Nucleus accumbens (tissue), 56 donors: ENCODE results near the gene GALNT17.
"Not testable (repeated sequence)": the region's sequence is repeated elsewhere in the genome, so short reads cannot be mapped to it uniquely, and the experiment has no call there.

Experiments used
- DNase-seq, 56 donors: peaks; one replicate each; lab custom pipeline; 2025; lab: John Stamatoyannopoulos, UW

GALNT17 gene

DNA sequence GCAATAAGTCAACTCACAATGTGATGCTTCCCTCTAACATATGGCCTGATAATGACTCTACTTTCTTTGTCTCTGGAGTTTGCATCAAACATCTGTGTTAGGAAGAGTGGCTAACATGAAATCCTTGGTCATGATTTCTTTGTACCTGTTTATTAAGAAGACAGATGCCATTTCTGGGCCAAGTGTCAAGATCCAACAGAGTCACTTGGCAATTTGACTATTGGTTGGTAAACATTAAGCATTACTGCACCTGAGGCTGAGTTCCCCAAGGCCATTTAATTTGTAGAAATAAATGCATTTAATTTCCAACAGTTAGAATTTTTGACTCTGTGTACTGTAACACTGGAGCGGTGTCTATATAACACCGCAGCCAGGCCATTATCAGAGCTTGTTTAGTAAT lies 403.7 kb downstream of the GALNT17 start:
- no peak for DNase-seq

GRCh38 chr7:71538210-71538609 lies 406.3 kb downstream of the GALNT17 start:
- no peak for DNase-seq

- no peak for DNase-seq
Measured at GRCh38 chr7:71539615-71540014, 407.7 kb downstream of the GALNT17 start.

DNA sequence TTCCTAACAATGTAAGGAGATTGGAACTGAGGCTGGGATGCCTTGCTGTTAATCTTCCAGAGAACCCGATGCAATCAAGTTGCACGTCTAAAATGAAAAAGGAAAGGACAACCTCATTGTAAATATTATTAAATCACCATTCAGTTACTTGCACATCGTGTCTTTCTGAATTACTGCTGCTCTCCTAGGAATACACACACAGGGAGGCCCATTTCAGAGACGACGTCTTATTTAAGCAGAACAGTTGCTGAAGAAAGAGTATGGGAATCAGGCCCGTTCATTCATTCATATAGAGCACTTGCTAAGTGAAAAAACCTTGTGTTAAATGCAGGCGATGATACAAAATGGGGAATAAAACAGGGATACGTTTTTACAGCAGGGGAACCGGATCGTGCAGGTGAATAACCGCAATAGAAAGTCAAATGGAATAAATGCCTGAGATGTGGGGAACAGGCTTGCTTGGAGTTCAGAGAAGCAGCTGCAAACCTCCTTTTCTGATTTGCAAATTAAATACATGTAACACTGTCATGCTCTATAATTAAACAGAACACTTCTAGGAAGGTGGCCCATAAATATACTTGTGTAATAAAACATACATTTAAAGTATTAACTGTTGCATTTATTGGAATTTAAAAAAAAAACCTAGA lies 409.9 kb downstream of the GALNT17 start:
- no peak for DNase-seq

DNA sequence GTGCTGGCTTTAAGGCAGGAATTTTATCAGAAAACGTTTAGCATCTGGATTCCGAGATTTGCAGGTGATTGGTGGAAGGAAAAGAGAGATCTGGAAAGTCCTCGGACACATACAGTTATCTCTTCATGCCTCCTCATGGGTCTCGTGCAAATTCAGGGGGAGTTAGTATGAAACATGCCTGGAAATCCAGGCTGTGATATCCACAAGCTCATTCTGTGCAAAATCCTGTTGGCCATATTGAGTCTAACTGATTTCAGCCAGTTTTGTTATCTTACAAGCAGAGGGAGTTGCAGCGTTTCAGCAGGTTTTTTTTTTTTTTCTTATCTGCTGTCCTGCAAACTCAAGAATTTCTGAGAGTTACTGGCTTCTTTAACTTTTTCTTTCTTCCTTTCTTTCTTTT lies 411.5 kb downstream of the GALNT17 start:
- DNase-seq = no peak

DNA sequence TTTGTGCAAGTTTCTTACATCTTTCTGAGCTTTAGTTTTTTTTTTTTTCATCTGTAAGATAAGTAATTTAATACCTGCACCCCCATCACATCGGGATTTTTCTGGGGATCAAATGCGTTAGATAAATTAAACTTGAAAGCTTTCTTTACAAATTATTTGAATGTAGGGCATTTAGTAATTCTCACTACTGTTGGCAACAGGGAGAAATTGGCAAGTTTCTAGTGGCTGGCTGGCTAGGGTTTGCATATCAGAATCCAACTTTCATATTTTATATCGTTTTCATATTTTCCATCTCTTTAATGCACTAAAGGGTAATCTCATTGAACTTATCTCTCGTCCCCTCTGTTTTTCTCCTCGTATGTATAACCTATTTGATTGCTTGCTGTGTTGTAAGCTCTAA lies 412.9 kb downstream of the GALNT17 start:
- DNase-seq = no peak

DNA sequence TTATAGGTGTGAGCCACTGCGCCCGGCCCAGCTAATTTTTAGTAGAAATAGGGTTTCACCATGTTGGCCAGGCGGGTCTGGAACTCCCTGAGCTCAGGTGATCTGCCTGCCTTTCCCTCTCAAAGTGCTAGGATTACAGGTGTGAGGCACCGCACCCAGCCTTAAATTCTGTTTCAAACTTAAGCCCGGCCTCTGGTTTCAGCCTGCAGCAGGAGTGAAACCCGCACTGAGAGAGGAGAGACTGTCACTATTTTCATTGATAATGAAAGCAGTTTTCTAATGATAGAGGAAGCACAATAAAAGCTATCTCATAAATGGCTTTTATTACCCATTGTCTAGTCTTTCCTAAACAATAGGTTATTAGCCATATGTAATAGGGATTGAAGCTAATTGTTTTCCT lies 415.5 kb downstream of the GALNT17 start:
- DNase-seq = no peak

DNA sequence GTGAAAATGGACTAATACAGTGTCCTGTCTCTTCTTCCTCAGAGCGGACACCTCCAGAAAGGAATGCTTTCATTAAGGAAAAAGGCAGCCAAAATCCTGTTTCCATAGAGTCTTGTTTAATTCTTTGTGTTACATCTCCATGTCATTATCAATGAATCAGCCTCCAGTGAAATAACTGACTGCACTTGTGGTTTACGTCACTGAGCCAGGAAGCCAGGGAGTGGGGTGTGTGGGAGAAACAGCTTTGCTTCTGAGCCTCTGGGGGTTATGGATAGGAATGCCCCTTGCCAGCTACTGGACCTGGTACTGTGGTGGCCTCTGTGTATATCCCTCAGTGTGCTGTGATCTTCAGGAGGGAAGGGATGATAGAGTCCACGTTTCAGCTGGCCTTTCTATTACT lies 416.8 kb downstream of the GALNT17 start:
- peak in 11 of 56 donors; percentile 1 to 18 (median 9) for DNase-seq

DNA sequence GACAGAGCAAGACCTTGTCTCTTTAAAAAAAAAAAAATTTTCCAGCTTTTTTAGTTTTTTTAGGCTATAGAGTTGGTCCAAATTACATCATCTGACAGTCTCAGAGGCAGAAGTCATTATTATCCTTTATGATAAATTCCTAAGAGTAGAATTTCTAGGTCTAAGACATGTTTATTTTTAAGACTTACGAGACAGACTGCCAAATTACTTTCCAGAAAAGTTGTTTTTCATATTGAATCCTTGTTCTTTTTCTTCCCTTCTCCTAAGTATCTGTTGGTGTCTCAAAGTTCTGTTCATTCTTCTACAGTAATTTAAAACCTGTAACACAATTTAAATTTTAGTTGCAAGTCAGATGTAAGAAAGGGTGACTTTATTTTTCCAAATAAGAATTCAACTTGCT lies 421.4 kb downstream of the GALNT17 start:
- DNase-seq = no peak

GRCh38 chr7:71555758-71556157 lies 423.8 kb downstream of the GALNT17 start:
- no peak for DNase-seq

DNA sequence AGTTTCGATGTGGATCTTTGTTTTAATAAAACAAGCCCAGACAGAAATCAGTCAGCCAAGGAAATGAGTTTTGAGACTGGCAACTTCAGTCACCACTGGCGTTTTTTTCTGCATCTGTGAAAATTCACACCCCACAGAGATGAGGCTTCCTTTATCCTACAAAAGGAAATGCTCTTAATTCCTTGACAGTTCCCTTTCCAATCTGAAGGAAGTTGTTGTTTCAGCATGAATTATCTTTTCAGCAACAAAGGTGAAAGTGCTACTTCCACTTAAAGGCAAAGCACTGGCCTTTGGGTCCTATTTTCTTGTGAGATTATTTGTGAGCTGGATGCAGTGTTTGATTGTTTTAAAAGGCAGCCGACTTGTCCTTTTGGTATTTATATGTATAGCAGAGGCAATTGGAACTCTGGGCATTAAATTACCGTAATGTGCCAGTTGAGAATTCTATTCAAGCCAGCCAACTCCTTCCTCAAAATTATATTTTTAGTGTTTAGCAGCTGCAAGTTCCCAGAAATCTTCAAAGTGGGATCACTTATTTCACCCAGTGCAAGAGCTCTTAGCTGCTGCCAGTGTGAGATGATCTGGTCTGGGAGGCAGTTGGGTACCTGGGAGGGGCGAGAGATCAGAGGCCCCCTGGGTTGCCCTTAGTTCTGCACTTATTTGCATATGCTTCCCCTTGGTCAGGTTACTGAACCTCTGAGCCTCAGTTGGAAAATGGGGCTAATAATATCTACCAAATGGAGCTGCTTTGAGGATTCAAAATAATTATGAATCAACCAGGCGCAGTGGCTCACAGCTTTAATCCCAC lies 427.1 kb downstream of the GALNT17 start:
- DNase-seq = no peak

- no peak for DNase-seq
Measured at GRCh38 chr7:71560354-71560995, 428.5 kb downstream of the GALNT17 start.

DNA sequence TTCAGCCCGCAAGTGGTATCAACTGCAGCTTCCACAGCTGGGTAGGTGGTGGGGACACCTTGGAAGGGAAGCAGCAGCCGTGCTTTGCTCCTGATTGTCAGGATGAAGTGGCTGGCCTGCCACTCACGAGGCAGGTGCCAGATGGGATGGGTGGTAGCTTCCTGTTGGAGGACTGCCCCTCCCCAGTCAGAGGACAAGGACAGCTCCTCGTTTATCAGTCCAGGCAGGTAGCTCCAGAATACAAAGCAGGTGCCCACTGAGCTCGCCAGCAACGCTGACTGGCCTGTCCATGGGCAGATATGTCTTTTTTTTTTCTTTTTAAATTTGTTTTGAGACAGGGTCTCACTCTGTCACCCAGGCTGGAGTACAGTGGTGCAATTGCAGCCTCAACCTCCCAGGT lies 431.3 kb downstream of the GALNT17 start:
- DNase-seq = peak in 1 of 56 donors; percentile 1

- no peak for DNase-seq
Measured at GRCh38 chr7:71566376-71566775, 434.4 kb downstream of the GALNT17 start.

- DNase-seq = no peak
Measured at GRCh38 chr7:71566991-71567390, 435.0 kb downstream of the GALNT17 start.

DNA sequence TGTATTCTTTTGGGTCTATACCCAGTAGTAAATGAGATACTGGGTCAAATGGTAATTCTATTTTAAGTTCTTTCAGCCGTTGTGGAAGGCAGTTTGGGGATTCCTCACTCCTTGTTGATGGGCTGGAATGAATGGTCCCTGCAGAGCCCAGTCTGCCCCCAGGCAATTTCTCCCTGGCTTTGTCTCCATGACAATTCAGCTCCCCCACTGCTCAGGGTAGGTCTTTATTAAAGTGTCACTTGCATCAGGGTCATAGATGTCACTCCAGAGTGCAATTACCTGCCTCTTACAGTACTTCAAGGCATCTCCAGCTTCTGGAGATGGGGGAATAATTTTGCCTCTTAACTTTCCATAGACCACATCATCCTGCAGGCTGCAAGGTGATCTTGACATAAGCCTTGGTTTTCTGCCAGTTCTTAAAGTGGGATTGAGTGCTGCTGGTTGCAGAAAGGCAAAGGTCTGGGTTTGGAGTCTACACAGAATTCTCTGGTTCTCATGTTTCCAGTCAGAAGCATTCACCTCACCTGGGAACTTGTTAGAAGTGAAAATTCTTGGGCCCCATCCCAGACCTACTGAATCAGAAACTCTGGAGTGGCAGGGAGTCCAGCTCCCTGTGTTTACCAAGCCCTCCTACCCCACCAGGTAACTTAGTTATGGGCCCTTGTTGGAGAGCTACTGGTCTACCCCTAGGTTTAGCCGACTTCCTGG lies 442.4 kb downstream of the GALNT17 start:
- no peak for DNase-seq

DNA sequence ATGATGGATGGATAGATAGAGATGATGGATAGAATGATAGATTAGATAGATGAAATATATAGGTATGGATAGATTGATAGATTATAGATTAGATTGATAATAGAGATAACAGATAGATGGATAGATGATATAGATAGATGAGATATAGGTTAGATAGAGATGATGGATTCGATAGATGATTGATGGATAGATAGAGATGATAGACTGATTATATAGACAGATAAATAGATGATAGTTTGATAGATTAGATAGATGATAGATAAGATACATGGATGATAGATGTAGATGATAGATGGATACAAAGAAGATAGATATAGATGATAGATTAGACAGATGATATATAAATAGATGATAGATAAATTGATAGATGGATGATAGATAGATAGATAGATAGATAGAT lies 448.1 kb downstream of the GALNT17 start:
- DNase-seq = no peak

DNA sequence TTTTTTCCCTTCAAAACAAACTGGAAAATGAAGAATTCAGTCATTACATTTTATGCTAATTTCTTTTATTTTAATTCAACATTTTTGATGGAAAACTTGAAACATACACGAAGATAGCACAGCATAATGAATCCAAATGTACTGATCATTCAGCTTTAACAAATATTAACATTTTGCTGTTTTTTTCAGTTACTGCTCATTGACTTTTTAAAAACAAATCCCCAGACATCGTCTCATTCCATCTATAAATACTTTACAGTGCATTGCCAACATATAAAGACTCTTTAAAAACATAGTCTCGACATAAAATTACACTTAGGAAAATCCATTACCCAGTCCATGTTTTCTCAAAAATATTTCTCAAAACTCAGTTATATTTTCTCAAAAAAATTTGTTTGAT lies 452.3 kb downstream of the GALNT17 start:
- no peak for DNase-seq

DNA sequence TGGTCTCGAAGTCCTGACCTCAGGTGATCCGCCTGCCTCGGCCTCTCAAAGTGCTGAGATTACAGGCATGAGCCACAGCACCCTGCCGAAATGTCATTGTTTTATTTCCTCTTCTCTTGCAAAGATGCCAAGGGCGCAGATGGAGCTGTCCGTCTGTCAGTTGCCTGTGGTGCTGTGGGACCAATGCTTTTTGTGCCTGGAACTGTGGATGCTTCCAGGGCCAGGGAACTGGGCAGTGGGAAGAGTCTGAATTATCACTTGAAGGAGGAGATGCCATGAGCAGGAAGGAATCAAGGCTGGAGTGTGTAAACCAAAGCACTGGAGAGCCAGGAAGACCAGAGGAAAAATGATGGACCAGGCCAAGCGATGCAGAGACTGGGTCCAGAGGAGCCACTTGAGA lies 459.9 kb downstream of the GALNT17 start:
- no peak for DNase-seq

GRCh38 chr7:71592388-71592787 lies 460.4 kb downstream of the GALNT17 start:
- not testable (repeated sequence) for DNase-seq

DNA sequence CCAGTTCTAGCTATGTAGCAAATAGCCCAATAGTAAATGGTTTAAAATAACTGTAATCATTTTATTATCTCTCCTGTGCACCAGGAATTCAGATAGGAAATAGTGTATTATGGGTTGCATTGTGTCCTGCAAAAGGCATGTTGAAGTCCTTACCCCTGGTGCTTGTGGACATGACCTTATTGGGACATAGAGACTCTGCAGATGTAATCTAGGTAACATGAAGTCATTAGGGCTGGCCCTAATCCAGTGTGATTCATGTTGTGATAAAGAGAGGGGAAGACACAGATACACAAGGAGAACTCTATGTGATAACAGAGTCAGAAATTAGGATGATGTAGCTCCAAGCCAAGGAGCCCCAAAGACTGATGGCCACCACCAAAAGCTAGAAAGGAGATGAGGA lies 462.8 kb downstream of the GALNT17 start:
- DNase-seq = no peak
